Endothelial cell of umbilical vein (primary cell): ENCODE results near the gene GRAMD4. TPM values are rescaled to one million over a fixed set of nuclear protein-coding genes. Genes with fewer than 3 reads are reported as not detected.

Experiments used
- BruUV-seq: library from RNA; stranded (reverse); fragments of 400-500 nt; replicated peaks from 2 replicates; lab custom pipeline; 2021; lab: Mats Ljungman, UMichigan
- CTCF ChIA-PET: fragments of 300-600, 350-600 bp; sonication (Branson Sonifier 250); formaldehyde crosslinking; loops from one replicate; lab custom pipeline; 2021; ENCODE audit warnings: antibody characterized with exemption, inconsistent platforms; lab: Charles Lee
- POLR2A ChIA-PET: fragments of 300-600, 350-600 bp; sonication (Branson Sonifier 250); formaldehyde crosslinking; loops from one replicate; lab custom pipeline; 2021; ENCODE audit warnings: antibody characterized with exemption, inconsistent platforms; lab: Charles Lee
- DNase-seq: peaks from one replicate; pipeline ENCODE4 v3.0.0-alpha.2; 2011; ENCODE audit warnings: low read depth, low spot score
- FAIRE-seq: peaks from 2 replicates; lab custom pipeline; 2011; peaks lifted over from hg19 to GRCh38; lab: Jason Lieb, UNC
- H2AFZ ChIP-seq: 2 replicates; pipeline ENCODE4 v1.6.0; 2012; ENCODE audit warnings: low read depth, low read length, control low read depth, inconsistent platforms
- H3K27ac ChIP-seq: 2 replicates; pipeline ENCODE4 v1.5.1; 2011; ENCODE audit warnings: low read depth, mild to moderate bottlenecking, control low read depth, low read length, moderate library complexity; ENCODE audit not compliant: insufficient read depth
- H3K27me3 ChIP-seq, 2 experiments: 2 replicates each; pipeline versions ENCODE4 v1.6.0 to v1.6.1; 2011; ENCODE audit warnings: low read length in 2 of 2, mixed read lengths in 1 of 2; ENCODE audit not compliant: control insufficient read depth in 2 of 2, insufficient read depth in 2 of 2
- H3K36me3 ChIP-seq, 2 experiments: 2 replicates in 1 of 2; 3 replicates in 1 of 2; pipeline ENCODE4 v1.5.1; 2011; ENCODE audit warnings: low read length in 2 of 2, mild to moderate bottlenecking in 1 of 2, moderate library complexity in 1 of 2; ENCODE audit not compliant: control insufficient read depth in 2 of 2, insufficient read depth in 2 of 2; ENCODE audit errors: extremely low read depth in 1 of 2
- H3K4me1 ChIP-seq: 3 replicates; pipeline ENCODE4 v1.5.1; 2011; ENCODE audit warnings: mild to moderate bottlenecking, low read length; ENCODE audit not compliant: control insufficient read depth, insufficient read depth; ENCODE audit errors: extremely low read depth
- H3K4me2 ChIP-seq: 2 replicates; pipeline ENCODE4 v1.6.1; 2011; ENCODE audit warnings: low read length, control low read depth, mixed read lengths; ENCODE audit not compliant: insufficient read depth
- H3K4me3 ChIP-seq, 3 experiments: fragments of 200-600 bp in 1 of 3; sonication (generic), shearing (Covaris generic) in 1 of 3; replicated peaks in 1 of 3; 2 replicates each; pipeline ENCODE4 v1.5.1; 2011 to 2016; ENCODE audit warnings: control low read depth in 3 of 3, low read length in 3 of 3, mild to moderate bottlenecking in 2 of 3, inconsistent platforms in 1 of 3, low read depth in 1 of 3, moderate library complexity in 1 of 3; ENCODE audit not compliant: insufficient read depth in 1 of 3
- H3K79me2 ChIP-seq: 2 replicates; pipeline ENCODE4 v1.6.0; 2012; ENCODE audit warnings: low read length, inconsistent platforms; ENCODE audit not compliant: control insufficient read depth, insufficient read depth
- H3K9ac ChIP-seq: replicated peaks from 2 replicates; pipeline ENCODE3; 2011; ENCODE audit warnings: low read length, control low read depth; ENCODE audit not compliant: insufficient read depth; ENCODE audit errors: extremely low read depth
- H3K9me1 ChIP-seq: replicated peaks from 3 replicates; pipeline ENCODE4 v1.6.0; 2011; ENCODE audit warnings: mild to moderate bottlenecking, low read length; ENCODE audit not compliant: control insufficient read depth, insufficient read depth; ENCODE audit errors: extremely low read depth
- H3K9me3 ChIP-seq: replicated peaks from 2 replicates; pipeline ENCODE4 v1.5.1; 2012; ENCODE audit warnings: low read length, inconsistent platforms; ENCODE audit not compliant: control insufficient read depth, insufficient read depth
- H4K20me1 ChIP-seq: replicated peaks from 2 replicates; pipeline ENCODE3; 2011; ENCODE audit warnings: mild to moderate bottlenecking, low read length; ENCODE audit not compliant: control insufficient read depth, insufficient read depth; ENCODE audit errors: extremely low read depth
- CTCF ChIP-seq, 2 donors: IDR thresholded peaks; 1 replicate in 1 of 2; 2 replicates in 1 of 2; pipeline ENCODE4 v1.5.1; 2011; ENCODE audit warnings: low read length in 2 of 2, mild to moderate bottlenecking in 2 of 2, moderate library complexity in 2 of 2, control low read depth in 1 of 2, inconsistent platforms in 1 of 2, low read depth in 1 of 2; ENCODE audit not compliant: insufficient read depth in 1 of 2; ENCODE audit errors: extremely low read depth in 1 of 2
- EZH2 ChIP-seq: IDR thresholded peaks from 2 replicates; pipeline ENCODE4 v1.6.1; 2012; ENCODE audit warnings: borderline replicate concordance, low read depth, mild to moderate bottlenecking, moderate library complexity, low read length, inconsistent platforms; ENCODE audit not compliant: severe bottlenecking
- FOS ChIP-seq: IDR thresholded peaks from 2 replicates; pipeline ENCODE4 v1.6.1; 2011; ENCODE audit warnings: mild to moderate bottlenecking, low read length, moderate library complexity, borderline replicate concordance; ENCODE audit not compliant: insufficient read depth
- GATA2 ChIP-seq: IDR thresholded peaks from 2 replicates; pipeline ENCODE4 v1.7.0; 2011; ENCODE audit warnings: low read depth, mild to moderate bottlenecking, moderate library complexity, mixed read lengths, low read length; ENCODE audit not compliant: insufficient read length, insufficient read depth
- JUN ChIP-seq: IDR thresholded peaks from 2 replicates; pipeline ENCODE4 v1.6.1; 2011; ENCODE audit warnings: borderline replicate concordance, low read depth; ENCODE audit not compliant: insufficient read length, insufficient read depth
- MAX ChIP-seq: IDR thresholded peaks from 2 replicates; pipeline ENCODE4 v1.6.1; 2011; ENCODE audit not compliant: insufficient read depth, insufficient read length
- MYC ChIP-seq: IDR thresholded peaks from one replicate; pipeline ENCODE4 v1.6.1; 2011; ENCODE audit warnings: mild to moderate bottlenecking, low read depth, low read length
- POLR2A ChIP-seq: IDR thresholded peaks from 2 replicates; pipeline ENCODE4 v1.6.1; 2012; ENCODE audit warnings: low read depth, mild to moderate bottlenecking, control low read depth, low read length
- POLR2AphosphoS5 ChIP-seq: IDR thresholded peaks from 2 replicates; pipeline ENCODE4 v1.6.1; 2012; ENCODE audit warnings: low read depth, mild to moderate bottlenecking, control low read depth, low read length, moderate library complexity; ENCODE audit not compliant: insufficient read depth
- dilution Hi-C: fragments of 300-500 bp; cut with MboI; formaldehyde crosslinking; loops from one replicate; pipeline ENCODE4 v1.15.0; 2019; ENCODE audit warnings: low sequenced_read_pairs; ENCODE audit not compliant: extremely low pct_ligation_motif_present
- intact Hi-C: fragments of 100-400 bp; cut with micrococcal nuclease; formaldehyde crosslinking; loops from one replicate; pipeline ENCODE4 v1.10.0; 2022
- polyA plus RNA-seq, 4 experiments: library from polyadenylated mRNA; depleted of rRNA in 3 of 4; stranded (reverse) in 3 of 4; unstranded in 1 of 4; fragments of >200 nt; gene quantifications; 2 replicates each; pipeline versions ENCODE4 v1.2.1 to v1.2.3, GENCODE V29; 2011 to 2012; ENCODE audit warnings: missing spikeins in 1 of 4
- total RNA-seq: library from RNA; stranded (reverse); gene quantifications from 2 replicates; pipeline ENCODE4 v1.2.3, GENCODE V29; 2021

GRAMD4 gene
- total and polyA plus RNA-seq, 2 donors (not counting 3 experiments of a cell fraction or from before 2014, with no cell fraction given), result 5.9 to 14.8 TPM

GRCh38 chr22:46655861-46656608 is 35.8 kb downstream of the GRAMD4 start:
- H3K27ac ChIP-seq, result no peak overlapping the region
- H3K9me1 ChIP-seq, result no peaks in the 10 kb centered on the region
- no peak overlapping the region for H2AFZ ChIP-seq
- BruUV-seq, result no TSS peak
- no peak for DNase-seq
- H3K36me3 ChIP-seq, result no peaks in the 10 kb centered on the region
- peaks cover 3% of the 10 kb centered on the region for H3K4me1 ChIP-seq
- intact Hi-C loops (no loop called here), dilution Hi-C loops (no loop called here)
- POLR2A ChIA-PET, result no interaction called here
- H3K27me3 ChIP-seq, result no peaks in the 10 kb centered on the region
- no peaks in the 10 kb centered on the region for H3K79me2 ChIP-seq
- H4K20me1 ChIP-seq, result no peaks in the 10 kb centered on the region
- H3K9ac ChIP-seq, result no peak overlapping the region
- H3K9me3 ChIP-seq, result no peaks in the 10 kb centered on the region
- TF ChIP-seq FOS, result no peak
- TF ChIP-seq POLR2A, result no peak
- TF ChIP-seq EZH2, result no peak
- no peak for TF ChIP-seq GATA2
- TF ChIP-seq POLR2AphosphoS5, result no peak
- TF ChIP-seq MAX, result no peak
- no peak for TF ChIP-seq CTCF (IDR thresholded peaks at IDR 0.05; ENCODE audit: extremely low read depth in 1 of 2, insufficient read depth in 1 of 2, low read depth in 1 of 2, low read length in 2 of 2)
- TF ChIP-seq JUN, result no peak
- TF ChIP-seq MYC, result no peak
- CTCF ChIA-PET, result no interaction called here
- FAIRE-seq, result no peak
- no peak overlapping the region for H3K4me3 ChIP-seq
- H3K4me2 ChIP-seq, result no peak overlapping the region
